C4-2B (cell line): ENCODE measurements around the gene BTBD17.

Source experiments
- H3K27ac ChIP-seq: fragments of 450-650 bp; 2 replicates; pipeline ENCODE4 v1.5.1; 2017
- CTCF ChIP-seq: fragments of 450-650 bp; conservative IDR thresholded peaks from 2 replicates; pipeline ENCODE4 v1.5.1; 2017; ENCODE audit warnings: mild to moderate bottlenecking
- ZFX ChIP-seq: fragments of 450-650 bp; IDR thresholded peaks from 2 replicates; pipeline ENCODE4 v1.6.1; 2017

BTBD17 gene

DNA sequence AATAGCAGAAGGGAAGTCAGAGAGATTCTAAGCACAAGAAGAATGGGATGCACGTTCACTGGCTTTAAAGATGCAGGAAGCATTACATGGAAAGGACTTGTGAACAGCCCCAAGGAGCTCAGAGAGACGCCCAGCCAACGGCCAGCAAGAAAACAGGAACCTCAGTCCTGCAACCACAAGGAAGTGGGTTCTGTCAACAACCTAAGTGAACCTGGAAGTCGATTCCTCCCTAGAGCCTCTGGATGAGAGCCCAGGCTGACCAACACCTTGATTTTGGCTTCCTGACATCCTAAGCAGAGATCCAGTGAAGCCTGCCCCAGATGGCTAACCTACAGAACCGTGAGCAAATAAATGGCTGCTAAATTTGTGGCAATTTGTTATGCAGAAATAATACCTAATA lies 30.1 kb upstream of the BTBD17 start:
- no peak for TF ChIP-seq ZFX
- no peak for TF ChIP-seq CTCF
- H3K27ac ChIP-seq, result no peak overlapping the region

DNA sequence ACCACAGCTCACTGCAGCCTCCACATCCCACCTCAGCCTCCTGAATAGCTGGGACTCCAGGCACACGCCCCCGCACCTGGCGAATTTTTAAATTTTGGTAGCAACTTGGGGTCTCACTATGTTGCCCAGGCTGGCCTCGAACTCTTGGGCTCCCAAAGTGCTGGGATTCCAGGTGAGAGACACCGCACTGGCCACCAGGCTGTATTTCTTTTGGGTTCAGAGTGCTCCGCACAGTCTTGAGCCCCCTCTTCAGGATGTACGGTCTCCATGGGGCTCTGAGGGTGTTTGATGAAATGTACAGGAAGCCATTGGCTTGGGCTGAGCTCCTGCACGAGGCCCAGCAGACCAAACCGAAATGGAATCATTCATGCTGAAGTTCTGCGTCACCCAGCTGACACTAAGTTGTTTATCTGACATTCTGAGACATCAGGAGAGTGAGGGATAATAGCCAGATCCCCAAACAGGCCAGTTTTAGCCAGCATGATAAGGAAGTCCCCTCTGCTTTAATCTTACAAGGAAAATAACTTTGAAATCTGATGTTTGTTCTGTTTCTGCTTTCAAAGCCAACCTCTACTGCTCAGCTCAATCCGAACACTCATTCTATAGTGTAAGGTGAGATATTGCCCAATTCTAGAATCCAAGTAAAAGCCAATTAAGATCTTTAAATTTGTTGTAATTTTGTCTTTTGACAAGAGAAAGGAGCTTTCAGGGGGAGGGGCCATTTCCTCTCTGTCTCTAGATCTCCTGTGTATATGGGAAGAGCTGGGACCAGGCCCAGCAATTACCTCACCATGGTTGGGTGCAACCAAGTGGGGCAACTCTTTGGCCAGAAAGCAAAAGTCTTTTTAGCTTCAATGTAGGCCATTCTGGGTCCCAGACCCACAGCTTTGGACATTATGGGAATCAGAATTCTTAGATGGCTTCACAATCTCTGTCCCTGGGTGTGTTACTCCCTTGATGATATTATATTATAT lies 29.3 kb upstream of the BTBD17 start:
- H3K27ac ChIP-seq, result no peak overlapping the region
- no peak for TF ChIP-seq CTCF
- no peak for TF ChIP-seq ZFX

DNA sequence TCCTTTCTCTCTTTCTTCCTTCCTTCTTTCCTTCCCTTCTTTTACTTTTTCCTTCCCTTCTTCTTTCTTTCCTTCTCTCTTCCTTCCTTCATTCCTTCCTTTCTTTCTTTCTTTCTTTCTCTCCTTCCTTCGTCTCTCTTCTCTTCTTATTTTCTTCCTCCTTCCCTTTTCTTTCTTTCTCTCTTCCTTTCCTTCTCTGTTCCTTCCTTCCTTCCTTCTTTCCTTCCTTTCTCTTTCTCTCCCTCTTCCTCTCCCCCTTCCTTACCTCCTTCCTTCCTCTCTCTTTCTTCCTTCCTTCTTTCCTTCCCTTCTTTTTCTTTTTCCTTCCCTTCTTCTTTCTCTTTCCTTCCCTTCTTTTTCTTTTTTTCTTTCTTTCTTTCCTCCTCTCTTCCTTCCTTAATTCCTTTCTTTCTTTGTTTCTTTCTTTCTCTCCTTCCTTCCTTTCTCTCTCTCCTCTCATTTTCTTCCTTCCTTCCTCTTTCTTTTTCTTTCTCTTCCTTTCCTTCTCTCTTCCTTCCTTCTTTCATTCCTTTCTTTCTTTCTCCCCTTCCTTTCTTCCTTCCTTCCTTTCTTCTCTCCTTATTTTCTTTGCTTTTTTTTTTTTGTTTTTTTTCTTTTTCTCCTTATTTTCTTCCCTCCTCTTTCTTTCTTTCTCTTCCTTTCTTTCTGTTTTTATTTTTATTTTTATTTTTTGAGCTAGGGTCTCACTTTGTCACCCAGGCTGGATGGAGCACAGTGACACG lies 28.4 kb upstream of the BTBD17 start:
- H3K27ac ChIP-seq, result no peak overlapping the region
- TF ChIP-seq CTCF (no peak), ZFX (no peak)

GRCh38 chr17:74389084-74389753 lies 27.6 kb upstream of the BTBD17 start:
- no peak for TF ChIP-seq CTCF
- no peak for TF ChIP-seq ZFX
- H3K27ac ChIP-seq, result no peak overlapping the region

DNA sequence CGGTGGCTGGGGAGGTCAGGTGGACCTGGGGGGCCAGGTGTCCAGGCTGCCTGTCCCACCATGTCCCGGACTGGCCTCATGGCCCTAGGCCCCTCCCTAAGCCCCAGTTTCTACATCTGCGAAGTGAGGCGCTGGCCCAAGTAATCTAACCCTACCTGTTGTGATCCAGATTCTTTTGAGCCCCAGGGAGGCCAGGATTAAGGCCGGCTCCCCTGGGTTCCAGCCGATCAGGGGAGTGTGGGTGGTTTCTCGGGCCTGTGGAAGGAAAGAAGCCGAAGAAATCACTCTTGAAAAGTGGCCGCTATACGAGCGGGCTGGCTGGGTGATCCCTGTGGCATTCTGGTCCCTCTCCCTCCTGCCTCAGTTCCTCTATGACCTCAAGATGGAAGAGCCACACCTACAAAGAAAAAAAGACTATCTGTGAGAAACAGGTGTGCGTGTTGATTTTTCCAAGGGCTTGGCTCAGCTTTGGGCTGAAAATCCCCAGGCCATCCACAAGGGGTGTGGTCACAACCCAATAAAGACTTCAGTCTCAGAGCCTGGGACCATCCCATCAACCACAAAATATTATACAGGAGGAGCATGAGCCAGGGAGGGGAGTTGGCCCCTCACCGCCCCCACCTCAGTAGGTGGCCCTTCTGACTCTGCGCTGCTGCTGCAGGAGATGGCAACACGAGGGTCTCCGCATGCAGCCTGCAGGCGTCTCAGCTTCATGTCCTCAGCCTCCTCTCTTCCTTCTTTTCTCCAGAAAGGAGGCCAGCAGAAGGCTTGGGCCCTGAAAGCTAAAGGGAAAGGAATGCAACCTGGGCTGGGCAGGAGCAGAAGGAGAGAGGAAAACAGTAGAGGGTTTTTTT lies 25.9 kb upstream of the BTBD17 start:
- no peak overlapping the region for H3K27ac ChIP-seq
- TF ChIP-seq CTCF, result no peak
- TF ChIP-seq ZFX, result no peak

GRCh38 chr17:74386386-74386785 lies 24.7 kb upstream of the BTBD17 start:
- no peak overlapping the region for H3K27ac ChIP-seq
- TF ChIP-seq CTCF (no peak), ZFX (no peak)
